ENCODE results near the gene CNGB1.
"Not testable (repeated sequence)": the region's sequence is repeated elsewhere in the genome, so short reads cannot be mapped to it uniquely, and the experiment has no call there.

The CNGB1 gene

DNA sequence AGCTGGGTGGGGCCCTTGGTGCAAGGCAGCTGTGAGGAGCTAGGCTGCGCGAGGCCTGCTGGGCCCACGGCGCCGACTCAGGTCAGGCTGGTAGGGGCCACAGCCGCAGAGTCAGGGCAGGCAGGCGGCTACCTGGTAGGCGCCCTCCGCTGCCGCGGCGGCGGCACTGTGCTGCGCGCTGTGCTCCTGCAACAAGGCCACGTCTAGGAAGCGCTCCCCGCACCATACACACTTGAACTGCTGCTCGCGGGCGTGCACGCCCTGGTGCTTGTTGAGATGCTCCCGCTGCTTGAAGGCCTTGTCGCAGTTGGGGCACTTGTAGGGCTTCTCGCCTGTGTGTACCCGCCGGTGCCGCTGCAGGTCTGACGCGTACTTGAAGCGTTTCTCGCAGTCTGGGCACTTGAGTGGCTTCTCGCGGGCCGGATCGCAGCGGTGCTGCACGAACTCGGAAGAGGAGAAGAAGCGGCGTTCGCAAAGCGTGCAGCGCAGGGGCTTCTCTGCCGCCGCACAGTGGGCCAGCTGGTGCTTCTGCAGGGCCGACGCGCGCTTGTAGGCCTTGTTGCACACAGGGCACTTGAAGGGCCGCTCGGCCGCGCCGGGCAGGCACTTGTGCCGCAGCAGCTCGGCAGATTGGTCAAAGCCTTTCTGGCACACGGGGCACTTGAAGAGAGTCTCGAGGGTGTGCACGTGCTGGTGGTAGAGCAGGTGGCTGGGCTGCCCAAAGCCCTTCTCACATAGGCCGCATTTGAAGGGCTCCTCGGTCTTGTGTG, 25.7 kb upstream of the CNGB1 start:
- DNase-seq = no peak

DNA sequence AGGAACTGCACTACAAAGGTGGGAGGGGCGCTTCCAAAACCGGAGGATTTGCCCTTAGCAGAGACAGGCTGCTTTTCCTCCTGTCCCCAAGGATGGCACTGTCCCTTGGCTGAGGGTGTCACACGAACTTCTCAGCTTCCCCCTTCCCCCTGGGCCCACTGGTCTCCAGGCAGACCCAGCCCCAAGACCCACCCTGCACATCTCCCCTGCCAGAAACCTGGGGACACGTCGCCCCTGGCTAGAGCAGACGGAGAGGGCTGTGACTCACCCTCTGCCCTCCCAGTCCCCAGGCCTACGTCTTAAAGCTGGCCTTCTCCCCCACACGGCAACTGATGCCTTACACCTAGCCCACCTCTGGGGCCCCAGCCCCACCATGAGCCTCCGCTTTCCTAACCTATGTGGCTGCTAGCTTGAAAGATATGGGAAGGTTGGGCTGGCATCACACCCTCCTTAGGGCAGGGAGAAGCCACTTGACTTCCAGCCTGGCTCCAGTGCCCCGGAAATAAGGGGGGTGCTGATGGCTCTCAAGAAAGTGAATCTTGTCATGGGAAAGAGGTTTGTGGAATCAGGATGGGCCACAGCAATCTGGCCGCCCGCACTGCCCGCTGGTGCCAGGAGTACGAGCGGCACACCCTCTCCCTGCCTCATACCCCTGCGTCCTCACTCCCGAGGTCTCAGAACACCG, 24.9 kb upstream of the CNGB1 start:
- no peak for DNase-seq

- no peak for DNase-seq
Observed at GRCh38 chr16:57994778-57995177, 23.9 kb upstream of the CNGB1 start.

GRCh38 chr16:57994361-57994760, 23.4 kb upstream of the CNGB1 start:
- no peak for DNase-seq

GRCh38 chr16:57993897-57994296, 23.0 kb upstream of the CNGB1 start:
- no peak for DNase-seq

DNA sequence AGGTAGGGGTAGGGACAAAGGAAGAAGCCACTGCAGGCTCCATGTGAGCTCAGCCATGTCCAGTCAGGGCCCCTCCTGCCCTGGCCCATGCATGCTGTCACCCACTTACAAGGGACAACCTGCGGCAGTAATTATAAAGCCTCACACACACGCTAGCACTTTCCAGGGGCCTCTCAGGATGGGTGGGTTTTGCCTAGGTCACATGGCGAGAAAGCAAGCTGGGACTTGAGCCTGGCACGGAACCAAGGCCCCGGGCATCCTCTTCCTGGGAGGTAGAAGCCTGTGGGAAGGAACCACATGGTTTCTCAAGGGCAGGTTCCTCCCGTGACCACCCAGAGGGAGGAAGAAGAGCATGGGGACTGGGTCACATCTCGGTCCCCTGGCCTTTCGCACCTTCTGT, 22.5 kb upstream of the CNGB1 start:
- DNase-seq = no peak

DNA sequence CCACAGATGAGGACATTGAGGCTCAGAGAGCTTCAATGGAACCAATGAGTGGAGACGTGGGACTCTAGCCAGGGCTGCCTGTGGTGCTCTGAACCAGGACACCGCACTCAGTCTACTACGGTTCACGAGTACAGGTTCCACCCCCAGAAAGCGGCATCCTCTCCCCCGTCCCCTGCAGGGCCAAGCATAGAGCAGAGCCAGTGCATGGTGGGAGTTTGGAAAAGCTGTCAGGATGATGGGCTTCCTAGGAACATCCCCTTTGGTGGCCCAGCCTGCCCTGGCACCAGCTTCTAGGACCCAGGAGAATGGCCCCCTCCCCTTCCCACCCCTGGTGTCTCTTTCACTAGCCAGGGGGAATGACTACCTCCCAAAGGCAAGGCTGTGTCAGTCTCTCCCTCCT, 21.2 kb upstream of the CNGB1 start:
- DNase-seq = no peak

GRCh38 chr16:57991551-57992059, 20.7 kb upstream of the CNGB1 start:
- no peak for DNase-seq

GRCh38 chr16:57988929-57989328, 18.0 kb upstream of the CNGB1 start:
- no peak for DNase-seq

DNA sequence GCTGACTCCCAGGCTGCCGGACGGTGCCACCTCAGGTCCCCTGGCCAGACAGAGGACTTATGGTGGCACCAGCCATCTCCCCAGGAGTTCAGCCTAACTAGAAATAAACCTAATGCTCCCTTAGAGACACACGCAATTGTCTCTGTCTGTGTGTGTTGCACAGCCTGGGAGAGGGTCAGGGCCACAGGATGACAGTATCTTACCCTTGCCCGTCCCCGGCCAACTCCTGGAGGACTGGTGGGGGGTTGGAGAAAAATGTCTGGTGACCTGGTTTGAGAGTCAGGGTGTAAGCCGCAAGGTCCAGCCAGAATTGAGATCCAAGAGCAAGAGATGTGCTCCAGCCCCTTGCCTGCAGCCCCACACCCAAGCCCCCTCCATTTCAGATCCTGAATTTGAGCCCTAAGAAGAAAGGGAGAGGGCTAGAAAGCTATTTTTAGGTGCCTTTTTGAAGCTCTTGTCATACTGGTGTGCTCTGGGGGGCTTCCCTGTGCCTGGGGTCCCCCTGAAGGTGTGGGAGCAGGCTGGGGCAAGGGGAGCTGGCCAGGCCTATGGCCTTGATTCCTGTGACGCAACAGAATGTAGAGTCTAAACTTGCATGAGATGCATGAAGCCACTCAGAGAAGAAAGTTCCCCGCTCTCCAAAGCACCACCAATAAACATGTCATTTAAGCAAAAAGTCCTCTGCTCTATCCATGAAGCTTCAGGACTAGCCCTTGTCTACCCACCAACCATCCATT, 16.7 kb upstream of the CNGB1 start:
- DNase-seq = no peak

GRCh38 chr16:57986196-57986595, 15.3 kb upstream of the CNGB1 start:
- no peak for DNase-seq

DNA sequence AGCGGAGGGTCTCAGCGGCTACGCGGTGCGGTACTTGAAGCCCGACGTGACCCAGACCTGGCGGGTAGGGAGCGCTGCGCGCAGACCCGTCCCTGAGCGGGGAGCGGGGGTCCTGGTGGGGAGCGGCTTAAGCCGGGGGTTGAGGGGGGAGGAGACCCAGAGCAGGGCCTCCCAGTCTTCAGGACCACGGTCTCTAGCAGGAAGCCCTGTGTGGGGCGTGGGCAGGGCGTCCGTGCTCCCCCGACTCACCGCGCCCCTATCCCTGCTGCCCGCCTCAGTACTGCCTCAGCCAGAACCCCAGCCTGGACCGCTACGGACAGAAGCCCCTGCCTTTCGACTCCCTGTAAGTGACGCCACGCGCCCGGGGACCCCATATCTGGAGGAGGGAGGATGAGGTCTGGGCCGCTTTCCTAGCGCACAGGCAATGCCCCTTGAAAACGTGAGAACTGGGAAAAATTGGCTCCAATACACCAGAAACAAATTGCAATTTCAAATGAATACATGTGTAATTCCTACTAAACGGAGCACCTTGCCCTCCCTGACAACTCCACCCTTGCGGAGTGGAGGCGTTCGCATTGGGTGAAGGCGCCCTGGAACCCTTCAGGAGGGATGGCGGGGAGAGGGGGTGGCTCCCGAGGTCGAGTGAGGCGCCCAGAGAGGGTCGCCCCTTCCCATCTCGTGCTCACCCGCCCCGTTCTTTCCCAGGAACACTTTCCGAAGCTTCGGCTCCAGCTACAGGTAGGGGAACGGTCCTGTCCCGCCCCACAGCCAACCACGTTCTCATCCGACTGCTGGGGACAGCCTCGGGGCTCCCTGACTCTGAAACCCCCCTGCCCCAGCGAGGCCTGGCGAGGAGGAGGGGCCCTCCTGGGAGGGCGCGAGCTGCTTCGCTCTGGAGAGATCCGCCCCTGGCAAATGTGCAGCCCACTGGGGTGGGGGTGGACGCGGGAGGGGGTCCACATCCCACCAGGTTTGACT, 14.6 kb upstream of the CNGB1 start:
- DNase-seq = no peak

GRCh38 chr16:57984443-57985203, 13.7 kb upstream of the CNGB1 start:
- DNase-seq = no peak

DNA sequence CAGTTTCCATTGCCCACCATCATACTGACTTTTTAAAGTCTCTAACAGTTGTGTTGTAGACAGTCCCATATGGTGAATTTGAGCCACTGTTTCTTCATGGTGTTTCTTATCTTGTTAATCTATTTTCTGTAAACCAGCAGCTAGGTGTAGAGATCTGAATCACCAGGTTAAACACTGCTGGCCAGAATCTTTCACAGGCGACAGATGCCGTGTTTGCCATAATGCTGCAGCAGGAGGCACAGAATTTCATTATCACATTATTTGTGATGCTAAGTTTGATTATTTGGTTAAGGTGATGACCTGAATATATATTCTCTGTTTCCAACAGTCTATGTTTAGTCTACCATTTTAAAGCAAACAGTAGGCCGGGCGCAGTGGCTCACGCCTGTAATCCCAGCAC, 11.5 kb upstream of the CNGB1 start:
- DNase-seq = no peak

DNA sequence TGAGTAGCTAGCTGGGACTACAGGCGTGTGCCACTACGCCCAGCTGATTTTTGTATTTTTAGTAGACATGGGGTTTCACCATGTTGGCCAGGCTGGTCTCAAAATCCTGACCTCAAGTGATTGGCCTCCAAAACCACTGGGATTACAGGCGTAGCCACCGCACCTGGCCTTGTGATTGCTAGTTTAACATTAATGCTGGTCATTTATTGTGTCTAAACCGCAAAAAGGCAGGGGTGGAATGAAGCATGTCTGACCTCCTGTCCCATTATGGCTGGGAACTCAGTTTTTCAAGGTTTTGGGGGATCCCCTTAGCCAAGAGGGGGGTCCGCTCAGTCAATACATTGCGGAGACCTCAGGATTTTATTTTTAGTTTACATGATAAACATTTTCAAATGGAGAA, 10.7 kb upstream of the CNGB1 start:
- no peak for DNase-seq

DNA sequence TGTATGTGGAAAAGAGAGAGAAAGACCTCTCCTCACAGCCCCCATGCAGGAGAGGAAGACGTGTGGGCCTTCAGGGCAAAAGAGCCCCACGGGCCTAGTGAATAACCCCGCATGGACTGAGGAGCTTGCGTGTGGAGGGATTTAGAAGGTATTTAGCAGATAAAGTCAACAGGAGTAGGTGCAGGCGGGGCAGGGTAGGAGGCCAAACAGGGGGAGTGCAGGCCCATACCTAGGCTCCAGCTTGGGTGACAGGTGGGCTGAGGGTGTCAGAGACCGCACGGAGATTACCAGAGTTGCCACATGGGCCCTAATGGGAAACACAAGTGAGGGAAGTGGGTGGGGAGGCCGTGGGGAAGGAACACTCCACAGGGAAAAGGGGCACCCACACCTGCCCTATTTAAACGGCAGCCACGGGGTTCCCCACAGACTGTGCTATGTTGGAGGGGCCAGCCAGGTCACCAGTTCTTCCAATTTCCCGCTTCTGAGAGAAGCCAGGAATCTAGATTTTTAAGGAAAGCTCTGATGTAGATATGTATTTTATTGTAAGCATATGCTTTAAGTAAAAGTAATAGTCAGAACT, 8.2 kb upstream of the CNGB1 start:
- DNase-seq = no peak

GRCh38 chr16:57978070-57978465, 7.1 kb upstream of the CNGB1 start:
- not testable (repeated sequence) for DNase-seq

GRCh38 chr16:57977418-57978069, 6.6 kb upstream of the CNGB1 start:
- no peak for DNase-seq

GRCh38 chr16:57976331-57976796, 5.4 kb upstream of the CNGB1 start:
- DNase-seq = no peak

DNA sequence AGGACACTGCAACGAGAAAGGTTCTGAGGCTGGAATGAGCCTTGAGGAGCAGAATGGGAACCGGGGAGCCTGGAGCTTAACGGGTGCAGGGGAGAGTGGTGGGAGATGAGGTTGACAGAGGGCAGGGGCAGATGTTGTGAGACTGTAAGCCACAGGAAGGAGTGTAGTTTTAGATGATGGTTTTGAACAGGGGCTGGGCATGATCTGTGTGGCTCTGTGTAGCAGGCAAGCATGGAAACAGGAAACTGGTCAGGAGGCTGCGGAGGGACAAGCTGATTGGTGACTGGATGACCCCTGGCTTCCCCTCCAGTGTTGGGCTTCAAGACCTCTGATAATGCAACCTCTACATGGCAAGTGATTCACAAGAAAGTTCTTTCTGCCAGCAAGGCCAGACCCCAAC, 1.4 kb upstream of the CNGB1 start:
- DNase-seq = no peak

DNA sequence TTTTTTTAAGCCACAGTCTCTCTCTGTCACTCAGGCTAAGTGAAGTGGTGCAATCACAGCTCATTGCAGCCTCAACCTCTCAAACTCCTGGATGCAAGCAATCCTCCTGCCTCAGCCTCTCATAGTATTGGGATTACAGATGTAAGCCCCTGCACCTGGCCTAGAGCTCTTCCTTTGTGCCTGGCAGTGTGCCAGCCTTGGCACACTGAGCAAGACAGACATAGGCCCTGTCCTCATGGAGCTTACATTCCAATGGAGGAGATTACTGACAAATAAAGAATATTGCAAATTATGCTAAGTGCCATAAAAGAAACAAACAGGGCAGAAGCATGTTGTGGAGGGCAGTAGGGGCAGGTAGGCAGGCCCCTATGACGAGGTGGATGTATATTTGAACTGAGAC, 920 bp upstream of the CNGB1 start:
- DNase-seq = no peak
